Spleen (tissue), 7 donors: ENCODE data around the gene FITM1.

ENCODE experiments used
- CTCF ChIP-seq, 11 experiments: fragments of 200-600 bp in 7 of 11; fragments of 450-650 bp in 4 of 11; sonication (generic) in 4 of 11; IDR thresholded peaks in 8 of 11; conservative IDR thresholded peaks in 3 of 11; 1 replicate in 7 of 11; 2 replicates in 4 of 11; pipeline versions ENCODE4 v1.4.0 to v1.8.0; 2016 to 2021; ENCODE audit warnings: antibody characterized with exemption in 11 of 11, inconsistent platforms in 4 of 11, mild to moderate bottlenecking in 1 of 11
- POLR2A ChIP-seq, 3 donors: fragments of 450-650 bp; IDR thresholded peaks; one replicate each; pipeline ENCODE4 v1.5.1; 2017; ENCODE audit warnings: antibody characterized with exemption in 3 of 3, mild to moderate bottlenecking in 1 of 3
- donor health status: DM: no; HTN: no; CAD: no; lungs with moderate emphysema.
- donor health status: DM: no; HTN: no; CAD: no.
- donor health status: DM: no; HTN: no; CAD: no.

GRCh38 chr14:24136684-24137528 is 6.4 kb downstream of the FITM1 start:
- no peak for TF ChIP-seq POLR2A (IDR thresholded peaks at IDR 0.05)
- TF ChIP-seq CTCF (IDR thresholded peaks at IDR 0.05 in 8 of 11, conservative IDR thresholded peaks at IDR 0.05 in 3 of 11), result no peak
